C4-2B (cell line): ENCODE data around the gene RAD50.

Experiments used
- CTCF ChIP-seq: fragments of 450-650 bp; conservative IDR thresholded peaks from 2 replicates; pipeline ENCODE4 v1.5.1; 2017; ENCODE audit warnings: mild to moderate bottlenecking
- ZFX ChIP-seq: fragments of 450-650 bp; IDR thresholded peaks from 2 replicates; pipeline ENCODE4 v1.6.1; 2017

DNA sequence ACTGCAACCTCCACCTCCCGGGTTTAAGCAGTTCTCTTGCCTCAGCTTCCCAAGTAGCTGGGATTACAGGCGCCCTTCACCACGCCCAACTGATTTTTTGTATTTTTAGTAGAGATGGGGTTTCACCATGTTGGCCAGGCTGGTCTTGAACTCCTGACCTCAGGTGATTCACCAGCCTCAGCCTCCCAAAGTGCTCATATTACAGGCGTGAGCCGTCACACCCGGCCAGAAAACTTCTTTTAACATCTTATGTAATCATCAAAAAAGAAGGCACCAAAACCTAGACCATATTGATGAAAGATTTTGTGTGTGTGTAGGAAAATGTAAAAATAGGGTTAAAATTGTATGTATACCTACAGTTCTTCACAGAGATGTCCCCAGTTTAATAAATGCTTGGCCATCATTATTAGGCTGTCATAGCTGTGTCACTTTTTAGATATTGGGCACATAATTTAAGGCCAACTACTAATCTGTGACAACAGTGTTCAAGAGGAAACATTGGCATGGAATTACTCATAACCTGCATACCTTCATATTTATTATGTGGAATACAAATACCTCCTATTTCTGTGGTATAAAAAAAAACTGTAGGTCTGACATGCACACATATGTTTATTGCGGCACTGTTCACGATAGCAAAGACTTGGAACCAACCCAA is 44.4 kb downstream of the RAD50 start:
- no peak for TF ChIP-seq CTCF
- TF ChIP-seq ZFX: no peak
